ENCODE measurements around the gene MAPK6. TPM values are rescaled to one million over a fixed set of nuclear protein-coding genes. Genes with fewer than 3 reads are reported as not detected.
A peak's percentile ranks its signal among the peaks of the same experiment; 100 is the strongest.
"Not testable (repeated sequence)": the region's sequence is repeated elsewhere in the genome, so short reads cannot be mapped to it uniquely, and the experiment has no call there.

Gene MAPK6
- total and polyA plus RNA-seq, 7 experiments from 2014 or later: 5.1 to 44.1 (median 23.1) TPM

DNA sequence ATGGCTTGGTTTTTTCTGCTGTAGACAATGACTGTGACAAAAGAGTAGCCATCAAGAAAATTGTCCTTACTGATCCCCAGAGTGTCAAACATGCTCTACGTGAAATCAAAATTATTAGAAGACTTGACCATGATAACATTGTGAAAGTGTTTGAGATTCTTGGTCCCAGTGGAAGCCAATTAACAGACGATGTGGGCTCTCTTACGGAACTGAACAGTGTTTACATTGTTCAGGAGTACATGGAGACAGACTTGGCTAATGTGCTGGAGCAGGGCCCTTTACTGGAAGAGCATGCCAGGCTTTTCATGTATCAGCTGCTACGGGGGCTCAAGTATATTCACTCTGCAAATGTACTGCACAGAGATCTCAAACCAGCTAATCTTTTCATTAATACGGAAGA lies 27.5 kb downstream of the MAPK6 start:
- CTCF ChIA-PET: interaction anchor here (1.3 to 1.4 kb wide), 3 partner anchors 21 to 32 kb away, joined by 3 to 9 read pairs (median 3); no protein-coding TSS in a partner anchor
- peaks cover 14 to 20% of the 10 kb centered on the region in 2 donors for H3K4me1 ChIP-seq (ENCODE audit: control insufficient read depth in 2 of 2, insufficient read depth in 2 of 2, low read length in 2 of 2)
- H3K36me3 ChIP-seq (ENCODE audit: control insufficient read depth in 2 of 3, insufficient read depth in 3 of 3, low read length in 3 of 3); H3K9me3 ChIP-seq (ENCODE audit: control insufficient read depth in 2 of 3, low read length in 3 of 3); DNase-seq; H3K27me3 Mint-ChIP-seq; ATAC-seq; H3K9me3 Mint-ChIP-seq; H3K27me3 ChIP-seq (ENCODE audit: control insufficient read depth in 2 of 2, insufficient read depth in 2 of 2, low read length in 2 of 2): not testable (repeated sequence)
- intact Hi-C loops (cut with micrococcal nuclease): loop anchor here (1.0 to 10.0 kb wide), 4 partner anchors 33 to 222 kb away; partner anchors contain the start of genes LEO1 (in 1 of the 2) and TMOD3 (in 1 of the 2)
- peaks cover 0 to 26% (median 16%) of the 10 kb centered on the region in 5 donors for H3K36me3 Mint-ChIP-seq
- H3K27ac Mint-ChIP-seq: peak overlapping the region; percentile 80 to 97 (median 87)
- H3K4me3 Mint-ChIP-seq: peak overlapping the region in 8 of 10 donors; percentile 58 to 87 (median 79)
- peak overlapping the region; percentile 57 for H3K27ac ChIP-seq (ENCODE audit: low read depth, low read length)
- POLR2A ChIA-PET: interaction anchor here (0.9 to 1.9 kb wide), 5 partner anchors 21 to 133 kb away, joined by 3 to 13 read pairs (median 8); partner anchors contain the start of gene LEO1
- peak overlapping the region; percentile 46 for H3K4me3 ChIP-seq (ENCODE audit: low read length)
- H3K4me1 Mint-ChIP-seq: peaks cover 33 to 59% (median 47%) of the 10 kb centered on the region in 7 donors

DNA sequence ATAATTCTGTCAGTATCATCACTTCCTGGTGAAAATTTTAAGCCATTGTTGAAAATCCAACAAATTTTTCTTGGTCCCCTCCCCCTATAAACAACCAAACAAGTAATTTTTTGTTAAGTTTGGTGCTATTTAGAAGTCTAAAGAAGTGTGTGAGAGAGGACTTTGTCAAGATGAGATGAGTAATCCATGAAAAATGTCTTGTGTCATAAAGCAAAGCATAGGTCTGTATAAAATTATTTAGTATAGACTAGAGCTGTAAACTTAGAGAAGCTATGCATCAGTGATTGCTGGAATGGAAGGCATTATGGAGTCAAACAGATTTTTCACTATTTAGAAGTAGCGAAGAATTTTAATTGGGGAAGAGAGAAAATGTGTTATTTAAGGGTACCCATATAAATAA lies 31.4 kb downstream of the MAPK6 start:
- Histone ChIP-seq H3K9me3 (ENCODE audit: control insufficient read depth in 2 of 3, low read length in 3 of 3) (no peaks in the 10 kb centered on the region), H3K27me3 (ENCODE audit: control insufficient read depth in 2 of 2, insufficient read depth in 2 of 2, low read length in 2 of 2) (no peaks in the 10 kb centered on the region), H3K4me1 (ENCODE audit: control insufficient read depth in 2 of 2, insufficient read depth in 2 of 2, low read length in 2 of 2) (peaks cover 7 to 12% of the 10 kb centered on the region in 2 donors), H3K36me3 (ENCODE audit: control insufficient read depth in 2 of 3, insufficient read depth in 3 of 3, low read length in 3 of 3) (peaks cover 0 to 9% (median 0%) of the 10 kb centered on the region in 3 experiments), H3K4me3 (ENCODE audit: low read length) (no peak overlapping the region), H3K27ac (ENCODE audit: low read depth, low read length) (no peak overlapping the region)
- ChIA-PET CTCF (no interaction called here), POLR2A (no interaction called here)
- intact Hi-C loops (cut with micrococcal nuclease): no loop called here
- H3K4me3 Mint-ChIP-seq: no peak overlapping the region
- H3K4me1 Mint-ChIP-seq: peaks cover 17 to 29% (median 22%) of the 10 kb centered on the region in 7 donors
- H3K9me3 Mint-ChIP-seq: no peaks in the 10 kb centered on the region
- peaks cover 0 to 31% (median 14%) of the 10 kb centered on the region in 5 donors for H3K36me3 Mint-ChIP-seq
- no peak overlapping the region for H3K27ac Mint-ChIP-seq
- ATAC-seq (no peak), DNase-seq (no peak)
- H3K27me3 Mint-ChIP-seq: no peaks in the 10 kb centered on the region

GRCh38 chr15:52052066-52052935 lies 33.3 kb downstream of the MAPK6 start:
- ATAC-seq (peak; percentile 27), DNase-seq (no peak)
- Mint-ChIP-seq H3K4me1 (peaks cover 2 to 10% (median 8%) of the 10 kb centered on the region in 7 donors), H3K27me3 (no peaks in the 10 kb centered on the region), H3K27ac (no peak overlapping the region), H3K36me3 (peaks cover 0 to 27% (median 14%) of the 10 kb centered on the region in 5 donors), H3K9me3 (no peaks in the 10 kb centered on the region), H3K4me3 (no peak overlapping the region)
- H3K9me3 ChIP-seq (ENCODE audit: control insufficient read depth in 2 of 3, low read length in 3 of 3): no peaks in the 10 kb centered on the region
- H3K4me1 ChIP-seq (ENCODE audit: control insufficient read depth in 2 of 2, insufficient read depth in 2 of 2, low read length in 2 of 2): no peaks in the 10 kb centered on the region
- no peak overlapping the region for H3K4me3 ChIP-seq (ENCODE audit: low read length)
- H3K36me3 ChIP-seq (ENCODE audit: control insufficient read depth in 2 of 3, insufficient read depth in 3 of 3, low read length in 3 of 3): peaks cover 0 to 9% (median 3%) of the 10 kb centered on the region in 3 experiments
- intact Hi-C loops (cut with micrococcal nuclease): no loop called here
- H3K27me3 ChIP-seq (ENCODE audit: control insufficient read depth in 2 of 2, insufficient read depth in 2 of 2, low read length in 2 of 2): no peaks in the 10 kb centered on the region
- ChIA-PET POLR2A (no interaction called here), CTCF (no interaction called here)
- no peak overlapping the region for H3K27ac ChIP-seq (ENCODE audit: low read depth, low read length)

- H3K9me3 ChIP-seq (ENCODE audit: control insufficient read depth in 2 of 3, low read length in 3 of 3): no peaks in the 10 kb centered on the region
- H3K4me1 Mint-ChIP-seq: peaks cover 0 to 6% (median 0%) of the 10 kb centered on the region in 7 donors
- POLR2A ChIA-PET: interaction anchor here (1.0 kb wide), 1 partner anchor 9 kb away, joined by 3 read pairs; no protein-coding TSS in a partner anchor
Observed at GRCh38 chr15:52054381-52054780, 35.4 kb downstream of the MAPK6 start.

GRCh38 chr15:52054858-52055257 lies 35.8 kb downstream of the MAPK6 start:
- CTCF ChIA-PET; intact Hi-C loops (cut with micrococcal nuclease); ATAC-seq; H3K27ac Mint-ChIP-seq; H3K4me1 ChIP-seq (ENCODE audit: control insufficient read depth in 2 of 2, insufficient read depth in 2 of 2, low read length in 2 of 2); H3K9me3 Mint-ChIP-seq; H3K4me3 Mint-ChIP-seq; H3K27me3 Mint-ChIP-seq; H3K27ac ChIP-seq (ENCODE audit: low read depth, low read length); H3K9me3 ChIP-seq (ENCODE audit: control insufficient read depth in 2 of 3, low read length in 3 of 3); H3K4me3 ChIP-seq (ENCODE audit: low read length); H3K27me3 ChIP-seq (ENCODE audit: control insufficient read depth in 2 of 2, insufficient read depth in 2 of 2, low read length in 2 of 2); DNase-seq; H3K4me1 Mint-ChIP-seq: not testable (repeated sequence)
- H3K36me3 Mint-ChIP-seq: peaks cover 0 to 28% (median 13%) of the 10 kb centered on the region in 5 donors
- peaks cover 3 to 22% (median 9%) of the 10 kb centered on the region in 3 experiments for H3K36me3 ChIP-seq (ENCODE audit: control insufficient read depth in 2 of 3, insufficient read depth in 3 of 3, low read length in 3 of 3)
- POLR2A ChIA-PET: interaction anchor here (1.0 kb wide), 1 partner anchor 9 kb away, joined by 3 read pairs; no protein-coding TSS in a partner anchor

More at GRCh38 chr15:52054381-52054780, 35.4 kb downstream of the MAPK6 start:
- DNase-seq (no peak), ATAC-seq (no peak)
- Mint-ChIP-seq H3K27me3 (no peaks in the 10 kb centered on the region), H3K36me3 (peaks cover 0 to 28% (median 13%) of the 10 kb centered on the region in 5 donors), H3K9me3 (no peaks in the 10 kb centered on the region), H3K27ac (no peak overlapping the region), H3K4me3 (no peak overlapping the region)
- Histone ChIP-seq H3K27ac (ENCODE audit: low read depth, low read length) (no peak overlapping the region), H3K4me3 (ENCODE audit: low read length) (no peak overlapping the region), H3K4me1 (ENCODE audit: control insufficient read depth in 2 of 2, insufficient read depth in 2 of 2, low read length in 2 of 2) (no peaks in the 10 kb centered on the region), H3K27me3 (ENCODE audit: control insufficient read depth in 2 of 2, insufficient read depth in 2 of 2, low read length in 2 of 2) (no peaks in the 10 kb centered on the region), H3K36me3 (ENCODE audit: control insufficient read depth in 2 of 3, insufficient read depth in 3 of 3, low read length in 3 of 3) (peaks cover 3 to 19% (median 8%) of the 10 kb centered on the region in 3 experiments)
- CTCF ChIA-PET: no interaction called here
- intact Hi-C loops (cut with micrococcal nuclease): no loop called here

DNA sequence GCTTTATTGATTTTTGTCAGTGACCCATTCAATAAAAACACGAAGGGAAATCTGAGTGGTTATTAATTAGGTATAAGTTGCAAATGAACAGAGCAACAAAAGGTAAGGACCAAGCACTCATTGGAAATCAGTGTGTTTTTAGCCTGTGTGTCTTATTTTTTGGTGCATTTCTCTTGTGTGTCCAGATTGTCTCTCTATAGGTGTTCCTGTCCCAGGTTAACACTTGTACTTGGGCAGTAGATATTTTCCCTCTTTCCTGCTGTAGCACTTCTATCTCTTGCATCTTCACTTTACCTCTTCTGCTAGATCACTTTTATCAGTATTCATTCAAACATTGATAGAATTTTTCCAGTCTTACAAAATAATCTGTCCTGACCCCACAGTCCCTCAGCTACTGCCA lies 37.0 kb downstream of the MAPK6 start:
- ATAC-seq (no peak), DNase-seq (no peak)
- ChIA-PET POLR2A (no interaction called here), CTCF (interaction anchor here (0.6 kb wide), 1 partner anchor 18 kb away, joined by 3 read pairs; no protein-coding TSS in a partner anchor)
- Histone ChIP-seq H3K4me3 (ENCODE audit: low read length) (no peak overlapping the region), H3K27ac (ENCODE audit: low read depth, low read length) (no peak overlapping the region), H3K9me3 (ENCODE audit: control insufficient read depth in 2 of 3, low read length in 3 of 3) (no peaks in the 10 kb centered on the region), H3K4me1 (ENCODE audit: control insufficient read depth in 2 of 2, insufficient read depth in 2 of 2, low read length in 2 of 2) (no peaks in the 10 kb centered on the region), H3K27me3 (ENCODE audit: control insufficient read depth in 2 of 2, insufficient read depth in 2 of 2, low read length in 2 of 2) (no peaks in the 10 kb centered on the region), H3K36me3 (ENCODE audit: control insufficient read depth in 2 of 3, insufficient read depth in 3 of 3, low read length in 3 of 3) (peaks cover 3 to 33% (median 9%) of the 10 kb centered on the region in 3 experiments)
- H3K9me3 Mint-ChIP-seq: no peaks in the 10 kb centered on the region
- intact Hi-C loops (cut with micrococcal nuclease): no loop called here
- H3K27ac Mint-ChIP-seq: no peak overlapping the region
- H3K4me3 Mint-ChIP-seq: no peak overlapping the region
- H3K27me3 Mint-ChIP-seq: no peaks in the 10 kb centered on the region
- H3K4me1 Mint-ChIP-seq: peaks cover 0 to 4% (median 0%) of the 10 kb centered on the region in 7 donors
- peaks cover 0 to 27% (median 18%) of the 10 kb centered on the region in 5 donors for H3K36me3 Mint-ChIP-seq

All from naive thymus-derived CD4-positive, alpha-beta T cell (primary cell).